ENCODE data around the gene EGFL7. TPM values are rescaled to one million over a fixed set of nuclear protein-coding genes. Genes with fewer than 3 reads are reported as not detected.

The EGFL7 gene
- total RNA-seq, 1 donor from 2014 or later, result 2.8 TPM

- H3K36me3 Mint-ChIP-seq (ENCODE audit: low read depth), result no peaks in the 10 kb centered on the region
- no peaks in the 10 kb centered on the region for H3K9me3 Mint-ChIP-seq
- no peak for DNase-seq (ENCODE audit: low spot score)
- H3K4me1 Mint-ChIP-seq (ENCODE audit: low read depth), result peaks cover 2% of the 10 kb centered on the region
- intact Hi-C loops (cut with micrococcal nuclease), result no loop called here
- H3K27ac Mint-ChIP-seq, result no peak overlapping the region
- H3K27me3 Mint-ChIP-seq (ENCODE audit: low read depth), result no peaks in the 10 kb centered on the region
- no peak overlapping the region for H3K4me3 Mint-ChIP-seq (ENCODE audit: low read depth)
Measured at GRCh38 chr9:136681945-136682699, 19.4 kb downstream of the EGFL7 start.

GRCh38 chr9:136682710-136683109 lies 20.0 kb downstream of the EGFL7 start:
- intact Hi-C loops (cut with micrococcal nuclease), result no loop called here
- Mint-ChIP-seq H3K9me3 (no peaks in the 10 kb centered on the region), H3K4me1 (ENCODE audit: low read depth) (peaks cover 2% of the 10 kb centered on the region)

GRCh38 chr9:136683173-136683745 lies 20.5 kb downstream of the EGFL7 start:
- Mint-ChIP-seq H3K9me3 (no peaks in the 10 kb centered on the region), H3K4me3 (ENCODE audit: low read depth) (no peak overlapping the region), H3K4me1 (ENCODE audit: low read depth) (peaks cover 2% of the 10 kb centered on the region), H3K27me3 (ENCODE audit: low read depth) (no peaks in the 10 kb centered on the region), H3K36me3 (ENCODE audit: low read depth) (no peaks in the 10 kb centered on the region), H3K27ac (no peak overlapping the region)
- DNase-seq (ENCODE audit: low spot score), result no peak
- intact Hi-C loops (cut with micrococcal nuclease), result no loop called here

More at GRCh38 chr9:136682710-136683109, 20.0 kb downstream of the EGFL7 start:
- Mint-ChIP-seq H3K27ac (no peak overlapping the region), H3K27me3 (ENCODE audit: low read depth) (no peaks in the 10 kb centered on the region), H3K4me3 (ENCODE audit: low read depth) (no peak overlapping the region), H3K36me3 (ENCODE audit: low read depth) (no peaks in the 10 kb centered on the region)
- DNase-seq (ENCODE audit: low spot score), result no peak

GRCh38 chr9:136683755-136684154 lies 21.0 kb downstream of the EGFL7 start:
- Mint-ChIP-seq H3K4me1 (ENCODE audit: low read depth) (peaks cover 2% of the 10 kb centered on the region), H3K9me3 (no peaks in the 10 kb centered on the region), H3K27me3 (ENCODE audit: low read depth) (no peaks in the 10 kb centered on the region), H3K4me3 (ENCODE audit: low read depth) (no peak overlapping the region), H3K36me3 (ENCODE audit: low read depth) (no peaks in the 10 kb centered on the region), H3K27ac (no peak overlapping the region)
- intact Hi-C loops (cut with micrococcal nuclease), result no loop called here
- DNase-seq (ENCODE audit: low spot score), result no peak

- H3K4me3 Mint-ChIP-seq (ENCODE audit: low read depth), result no peak overlapping the region
- no peaks in the 10 kb centered on the region for H3K27me3 Mint-ChIP-seq (ENCODE audit: low read depth)
- intact Hi-C loops (cut with micrococcal nuclease), result no loop called here
- DNase-seq (ENCODE audit: low spot score), result no peak
- H3K4me1 Mint-ChIP-seq (ENCODE audit: low read depth), result peaks cover 2% of the 10 kb centered on the region
- H3K27ac Mint-ChIP-seq, result no peak overlapping the region
- H3K36me3 Mint-ChIP-seq (ENCODE audit: low read depth), result no peaks in the 10 kb centered on the region
- no peaks in the 10 kb centered on the region for H3K9me3 Mint-ChIP-seq
Measured at GRCh38 chr9:136684339-136684738, 21.6 kb downstream of the EGFL7 start.

GRCh38 chr9:136684799-136685198 lies 22.1 kb downstream of the EGFL7 start:
- Mint-ChIP-seq H3K36me3 (ENCODE audit: low read depth) (no peaks in the 10 kb centered on the region), H3K4me3 (ENCODE audit: low read depth) (peak overlapping the region; percentile 33), H3K9me3 (no peaks in the 10 kb centered on the region), H3K4me1 (ENCODE audit: low read depth) (peaks cover 2% of the 10 kb centered on the region), H3K27me3 (ENCODE audit: low read depth) (no peaks in the 10 kb centered on the region), H3K27ac (no peak overlapping the region)
- DNase-seq (ENCODE audit: low spot score), result no peak
- intact Hi-C loops (cut with micrococcal nuclease), result no loop called here

- no peak for DNase-seq (ENCODE audit: low spot score)
- Mint-ChIP-seq H3K27me3 (ENCODE audit: low read depth) (no peaks in the 10 kb centered on the region), H3K4me3 (ENCODE audit: low read depth) (no peak overlapping the region), H3K4me1 (ENCODE audit: low read depth) (peaks cover 2% of the 10 kb centered on the region), H3K27ac (no peak overlapping the region), H3K9me3 (no peaks in the 10 kb centered on the region), H3K36me3 (ENCODE audit: low read depth) (no peaks in the 10 kb centered on the region)
- intact Hi-C loops (cut with micrococcal nuclease), result no loop called here
Measured at GRCh38 chr9:136685216-136685615, 22.5 kb downstream of the EGFL7 start.

- Mint-ChIP-seq H3K27ac (peak overlapping the region; percentile 38), H3K9me3 (no peaks in the 10 kb centered on the region), H3K27me3 (ENCODE audit: low read depth) (no peaks in the 10 kb centered on the region), H3K4me1 (ENCODE audit: low read depth) (peaks cover 2% of the 10 kb centered on the region), H3K4me3 (ENCODE audit: low read depth) (peak overlapping the region; percentile 80), H3K36me3 (ENCODE audit: low read depth) (no peaks in the 10 kb centered on the region)
- DNase-seq (ENCODE audit: low spot score), result no peak
- intact Hi-C loops (cut with micrococcal nuclease), result no loop called here
Measured at GRCh38 chr9:136685790-136686533, 23.2 kb downstream of the EGFL7 start.

- no peak for DNase-seq (ENCODE audit: low spot score)
- H3K4me3 Mint-ChIP-seq (ENCODE audit: low read depth), result peak overlapping the region; percentile 80
- H3K36me3 Mint-ChIP-seq (ENCODE audit: low read depth), result no peaks in the 10 kb centered on the region
- intact Hi-C loops (cut with micrococcal nuclease), result no loop called here
- H3K9me3 Mint-ChIP-seq, result no peaks in the 10 kb centered on the region
- no peaks in the 10 kb centered on the region for H3K27me3 Mint-ChIP-seq (ENCODE audit: low read depth)
- peaks cover 2% of the 10 kb centered on the region for H3K4me1 Mint-ChIP-seq (ENCODE audit: low read depth)
- H3K27ac Mint-ChIP-seq, result peak overlapping the region; percentile 38
Measured at GRCh38 chr9:136686534-136686793, 23.7 kb downstream of the EGFL7 start.

GRCh38 chr9:136686794-136687711 lies 24.3 kb downstream of the EGFL7 start, which contains the start of gene AGPAT2:
Gene AGPAT2 (minus strand): TSS chr9:136687457. CDS start chr9:136687357, 100 bp downstream.
- intact Hi-C loops (cut with micrococcal nuclease), result no loop called here
- peak within 1 kb of the TSS; percentile 80 for H3K4me3 Mint-ChIP-seq (ENCODE audit: low read depth)
- peak within 1 kb of the TSS; percentile 38 for H3K27ac Mint-ChIP-seq
- H3K36me3 Mint-ChIP-seq (ENCODE audit: low read depth), result no peaks in the 10 kb centered on the region
- peaks cover 2% of the 10 kb centered on the region for H3K4me1 Mint-ChIP-seq (ENCODE audit: low read depth)
- no peaks in the 10 kb centered on the region for H3K27me3 Mint-ChIP-seq (ENCODE audit: low read depth)
- H3K9me3 Mint-ChIP-seq, result no peaks in the 10 kb centered on the region
- DNase-seq (ENCODE audit: low spot score), result peak; percentile 54

- no peak overlapping the region for H3K4me3 Mint-ChIP-seq (ENCODE audit: low read depth)
- H3K27ac Mint-ChIP-seq, result no peak overlapping the region
- H3K36me3 Mint-ChIP-seq (ENCODE audit: low read depth), result no peaks in the 10 kb centered on the region
- H3K27me3 Mint-ChIP-seq (ENCODE audit: low read depth), result no peaks in the 10 kb centered on the region
- no peaks in the 10 kb centered on the region for H3K9me3 Mint-ChIP-seq
- intact Hi-C loops (cut with micrococcal nuclease), result no loop called here
- no peak for DNase-seq (ENCODE audit: low spot score)
- H3K4me1 Mint-ChIP-seq (ENCODE audit: low read depth), result peaks cover 2% of the 10 kb centered on the region
Measured at GRCh38 chr9:136687721-136688223, 25.1 kb downstream of the EGFL7 start.

Data from activated T-helper 2 cell treated with anti-CD3 and anti-CD28 coated beads, Interferon-gamma antibody, Interleukin-2, Interleukin-4, amounts not matched to agents 10 μg/mL and 5 μg/mL and 100 μg/mL, durations not matched to agents 14 hours and 24 hours and 36 hours (primary cell).